K562 (cell line): ENCODE results near the gene HOXB3. TPM values are rescaled to one million over a fixed set of nuclear protein-coding genes. Genes with fewer than 3 reads are reported as not detected.
A peak's percentile ranks its signal among the peaks of the same experiment; 100 is the strongest.

ENCODE experiments used
- FOXA3 ChIP-seq, 2 experiments: fragments of 450-650 bp in 1 of 2; sonication (generic) in 1 of 2; formaldehyde crosslinking; IDR thresholded peaks in 1 of 2; conservative IDR thresholded peaks in 1 of 2; 2 replicates each; pipeline versions ENCODE4 v1.4.0 to v1.8.0; 2020 to 2022; ENCODE audit warnings: mild to moderate bottlenecking in 2 of 2, missing genetic modification reagents in 1 of 2
- ILK ChIP-seq: fragments of 450-650 bp; IDR thresholded peaks from 2 replicates; pipeline ENCODE4 v1.6.1; 2016; ENCODE audit warnings: missing genetic modification characterization, low read depth, mild to moderate bottlenecking, missing compliant biosample characterization, moderate library complexity, borderline replicate concordance
- MEIS2 ChIP-seq: fragments of 450-650 bp; IDR thresholded peaks from 2 replicates; pipeline ENCODE4 v1.6.1; 2014; ENCODE audit warnings: mild to moderate bottlenecking; ENCODE audit not compliant: partially characterized antibody
- NFYB ChIP-seq: IDR thresholded peaks from 2 replicates; pipeline ENCODE4 v1.6.1; 2011; ENCODE audit warnings: mild to moderate bottlenecking, moderate library complexity; ENCODE audit not compliant: insufficient read length; ENCODE audit errors: extremely low read depth
- PHB ChIP-seq: fragments of 250-450 bp; sonication (Bioruptor Pico); IDR thresholded peaks from 2 replicates; pipeline ENCODE4 v1.5.0; 2021
- ZNF133 ChIP-seq: fragments of 250-450 bp; sonication (Bioruptor Pico); IDR thresholded peaks from 2 replicates; pipeline ENCODE4 v1.4.0; 2020; ENCODE audit warnings: mild to moderate bottlenecking
- ZNF79 ChIP-seq: fragments of 250-450 bp; sonication (Bioruptor Pico); IDR thresholded peaks from 2 replicates; pipeline ENCODE4 v1.4.0; 2020; ENCODE audit warnings: low read depth, mild to moderate bottlenecking, moderate library complexity
- polyA plus RNA-seq, 8 experiments: library from polyadenylated mRNA; depleted of rRNA in 4 of 8; stranded (reverse) in 5 of 8; unstranded in 3 of 8; fragments of >200 nt; fragmentation: Nextera tagmentation in 2 of 8; fragmentation: Illumina TruSeq in 1 of 8; extraction: Ambion mirVana in 2 of 8; extraction: Trizol in 1 of 8; gene quantifications; 2 replicates each; pipeline versions ENCODE4 v1.2.1 to v1.2.3, GENCODE V29; 2011 to 2014; ENCODE audit warnings: inconsistent platforms in 1 of 8, missing spikeins in 1 of 8
- total RNA-seq, 7 experiments: library from RNA; depleted of rRNA in 6 of 7; stranded (reverse); fragments of >200 nt in 6 of 7; fragmentation: Illumina TruSeq in 2 of 7; extraction: Trizol in 2 of 7; gene quantifications; 2 replicates each; pipeline versions ENCODE4 v1.2.1 to v1.2.3, GENCODE V29; 2011 to 2021; ENCODE audit warnings: low replicate concordance in 1 of 7
- TF ChIP-seq, protein P1 (sequence below): sonication (generic); formaldehyde crosslinking; IDR thresholded peaks from 2 replicates; pipeline ENCODE4 v1.5.0; 2020; ENCODE audit warnings: missing genetic modification reagents
- TF ChIP-seq, protein P2 (sequence below): sonication (generic); formaldehyde crosslinking; IDR thresholded peaks from 2 replicates; pipeline ENCODE4 v1.8.0; 2022; ENCODE audit warnings: missing genetic modification reagents, mild to moderate bottlenecking, moderate library complexity, borderline replicate concordance
- TF ChIP-seq, protein P3 (sequence below): sonication (generic); formaldehyde crosslinking; IDR thresholded peaks from 2 replicates; pipeline ENCODE4 v1.8.0; 2022; ENCODE audit warnings: missing genetic modification reagents, mild to moderate bottlenecking, borderline replicate concordance
- TF ChIP-seq, protein P4 (sequence below): sonication (generic); formaldehyde crosslinking; IDR thresholded peaks from 2 replicates; pipeline ENCODE4 v1.8.0; 2022; ENCODE audit warnings: mild to moderate bottlenecking, missing genetic modification reagents

The HOXB3 gene
- total and polyA plus RNA-seq, 9 of the 15 experiments (the other 6 are each of a cell fraction or from before 2014, with no cell fraction given), result 2.4 to 41.3 (median 20.2) TPM

DNA sequence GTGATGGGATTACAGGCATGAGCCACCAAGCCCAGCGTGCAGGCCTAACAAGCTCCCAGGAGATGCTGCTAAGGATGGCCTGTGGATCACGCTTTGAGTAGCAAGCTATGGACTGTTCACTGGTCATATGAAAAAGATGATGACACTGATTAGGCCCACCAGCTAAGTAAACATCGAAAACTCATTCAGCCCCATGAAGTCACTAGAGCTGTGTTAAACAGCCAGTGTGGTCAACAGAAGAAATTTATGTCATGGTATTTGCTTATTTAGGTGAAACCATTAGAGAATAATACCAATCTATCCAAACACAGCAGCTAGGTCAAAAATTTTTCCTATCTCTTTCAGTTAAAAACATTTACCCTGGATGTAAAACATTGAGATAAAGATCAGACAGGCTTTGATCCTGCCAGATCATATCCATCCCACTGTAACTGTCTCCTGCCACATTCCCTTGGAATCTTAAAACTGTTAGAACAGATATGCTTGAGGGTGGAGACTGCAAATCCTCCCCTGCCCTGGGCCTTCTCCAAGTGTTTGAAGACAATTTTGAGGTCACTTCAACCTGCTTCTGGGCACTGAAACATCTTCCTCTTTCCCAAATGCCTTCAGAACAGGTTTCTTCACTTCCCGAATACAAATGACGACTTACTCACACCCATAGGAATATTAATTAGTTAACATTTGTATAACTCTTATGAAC is 90.2 kb downstream of the HOXB3 start (continued):
- TF ChIP-seq, protein P1, sequence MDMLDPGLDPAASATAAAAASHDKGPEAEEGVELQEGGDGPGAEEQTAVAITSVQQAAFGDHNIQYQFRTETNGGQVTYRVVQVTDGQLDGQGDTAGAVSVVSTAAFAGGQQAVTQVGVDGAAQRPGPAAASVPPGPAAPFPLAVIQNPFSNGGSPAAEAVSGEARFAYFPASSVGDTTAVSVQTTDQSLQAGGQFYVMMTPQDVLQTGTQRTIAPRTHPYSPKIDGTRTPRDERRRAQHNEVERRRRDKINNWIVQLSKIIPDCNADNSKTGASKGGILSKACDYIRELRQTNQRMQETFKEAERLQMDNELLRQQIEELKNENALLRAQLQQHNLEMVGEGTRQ, result no peak
- TF ChIP-seq ILK (no peak), ZNF79 (CRISPR knock-in tag) (no peak), PHB (no peak), NFYB (no peak), MEIS2 (peak; percentile 14), FOXA3 (CRISPR knock-in tag; conservative IDR thresholded peaks at IDR 0.05 in 1 of 2, IDR thresholded peaks at IDR 0.05 in 1 of 2) (peak; percentile 46 to 85; a peak in 3 of 4 replicates), ZNF133 (CRISPR knock-in tag) (no peak)
- TF ChIP-seq, protein P2, sequence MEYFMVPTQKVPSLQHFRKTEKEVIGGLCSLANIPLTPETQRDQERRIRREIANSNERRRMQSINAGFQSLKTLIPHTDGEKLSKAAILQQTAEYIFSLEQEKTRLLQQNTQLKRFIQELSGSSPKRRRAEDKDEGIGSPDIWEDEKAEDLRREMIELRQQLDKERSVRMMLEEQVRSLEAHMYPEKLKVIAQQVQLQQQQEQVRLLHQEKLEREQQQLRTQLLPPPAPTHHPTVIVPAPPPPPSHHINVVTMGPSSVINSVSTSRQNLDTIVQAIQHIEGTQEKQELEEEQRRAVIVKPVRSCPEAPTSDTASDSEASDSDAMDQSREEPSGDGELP (CRISPR knock-in tag), result no peak
- TF ChIP-seq, protein P3, sequence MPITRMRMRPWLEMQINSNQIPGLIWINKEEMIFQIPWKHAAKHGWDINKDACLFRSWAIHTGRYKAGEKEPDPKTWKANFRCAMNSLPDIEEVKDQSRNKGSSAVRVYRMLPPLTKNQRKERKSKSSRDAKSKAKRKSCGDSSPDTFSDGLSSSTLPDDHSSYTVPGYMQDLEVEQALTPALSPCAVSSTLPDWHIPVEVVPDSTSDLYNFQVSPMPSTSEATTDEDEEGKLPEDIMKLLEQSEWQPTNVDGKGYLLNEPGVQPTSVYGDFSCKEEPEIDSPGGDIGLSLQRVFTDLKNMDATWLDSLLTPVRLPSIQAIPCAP (CRISPR knock-in tag), result no peak
- TF ChIP-seq, protein P4, sequence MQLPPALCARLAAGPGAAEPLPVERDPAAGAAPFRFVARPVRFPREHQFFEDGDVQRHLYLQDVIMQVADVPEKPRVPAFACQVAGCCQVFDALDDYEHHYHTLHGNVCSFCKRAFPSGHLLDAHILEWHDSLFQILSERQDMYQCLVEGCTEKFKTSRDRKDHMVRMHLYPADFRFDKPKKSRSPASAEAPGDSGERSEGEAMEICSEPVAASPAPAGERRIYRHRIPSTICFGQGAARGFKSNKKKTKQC (CRISPR knock-in tag), result no peak
